Measurements from ENCODE around the gene EFHC1. TPM values are rescaled to one million over a fixed set of nuclear protein-coding genes. Genes with fewer than 3 reads are reported as not detected.

The EFHC1 gene
- total and polyA plus RNA-seq, 4 donors = 15.7 to 81.7 (median 35.5) TPM

- H3K4me1 ChIP-seq (ENCODE audit: control insufficient read depth in 5 of 5, insufficient read depth in 5 of 5, low read length in 5 of 5) = peaks cover 0 to 5% (median 0%) of the 10 kb centered on the region in 5 donors
- DNase-seq (no peak), ATAC-seq (ENCODE audit: insufficient read depth, low FRiP score) (no peak)
- no peaks in the 10 kb centered on the region for H3K9me3 ChIP-seq (ENCODE audit: control insufficient read depth in 4 of 4, insufficient read depth in 3 of 4, low read length in 3 of 4)
- TF ChIP-seq, protein P1, sequence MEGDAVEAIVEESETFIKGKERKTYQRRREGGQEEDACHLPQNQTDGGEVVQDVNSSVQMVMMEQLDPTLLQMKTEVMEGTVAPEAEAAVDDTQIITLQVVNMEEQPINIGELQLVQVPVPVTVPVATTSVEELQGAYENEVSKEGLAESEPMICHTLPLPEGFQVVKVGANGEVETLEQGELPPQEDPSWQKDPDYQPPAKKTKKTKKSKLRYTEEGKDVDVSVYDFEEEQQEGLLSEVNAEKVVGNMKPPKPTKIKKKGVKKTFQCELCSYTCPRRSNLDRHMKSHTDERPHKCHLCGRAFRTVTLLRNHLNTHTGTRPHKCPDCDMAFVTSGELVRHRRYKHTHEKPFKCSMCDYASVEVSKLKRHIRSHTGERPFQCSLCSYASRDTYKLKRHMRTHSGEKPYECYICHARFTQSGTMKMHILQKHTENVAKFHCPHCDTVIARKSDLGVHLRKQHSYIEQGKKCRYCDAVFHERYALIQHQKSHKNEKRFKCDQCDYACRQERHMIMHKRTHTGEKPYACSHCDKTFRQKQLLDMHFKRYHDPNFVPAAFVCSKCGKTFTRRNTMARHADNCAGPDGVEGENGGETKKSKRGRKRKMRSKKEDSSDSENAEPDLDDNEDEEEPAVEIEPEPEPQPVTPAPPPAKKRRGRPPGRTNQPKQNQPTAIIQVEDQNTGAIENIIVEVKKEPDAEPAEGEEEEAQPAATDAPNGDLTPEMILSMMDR (IDR thresholded peaks at IDR 0.05; ENCODE audit: control extremely low read depth, extremely low read depth) = no peak
- no peak overlapping the region for H3K4me3 ChIP-seq
- no peaks in the 10 kb centered on the region for H3K36me3 ChIP-seq (ENCODE audit: control insufficient read depth in 4 of 4, insufficient read depth in 4 of 4, low read length in 4 of 4)
- H3K27ac ChIP-seq (ENCODE audit: low read depth in 1 of 2, low read length in 1 of 2) = no peak overlapping the region
- no peak overlapping the region for H3K9ac ChIP-seq (ENCODE audit: insufficient read depth in 1 of 2, low read length in 2 of 2)
- H3K27me3 ChIP-seq (ENCODE audit: control insufficient read depth in 3 of 3, insufficient read depth in 3 of 3, low read length in 2 of 3) = no peaks in the 10 kb centered on the region
- 16 to 46% methylated on average over 3 of the region's 3 CpGs for WGBS, 2 donors
Observed at GRCh38 chr6:52377538-52378221, 42.5 kb upstream of the EFHC1 start.

- WGBS, 2 donors = 95 to 96% methylated on average over 4 of the region's 4 CpGs
- Histone ChIP-seq H3K9ac (ENCODE audit: insufficient read depth in 1 of 2, low read length in 2 of 2) (no peak overlapping the region), H3K27ac (ENCODE audit: low read depth in 1 of 2, low read length in 1 of 2) (no peak overlapping the region), H3K9me3 (ENCODE audit: control insufficient read depth in 4 of 4, insufficient read depth in 3 of 4, low read length in 3 of 4) (no peaks in the 10 kb centered on the region), H3K36me3 (ENCODE audit: control insufficient read depth in 4 of 4, insufficient read depth in 4 of 4, low read length in 4 of 4) (no peaks in the 10 kb centered on the region), H3K27me3 (ENCODE audit: control insufficient read depth in 3 of 3, insufficient read depth in 3 of 3, low read length in 2 of 3) (no peaks in the 10 kb centered on the region), H3K4me1 (ENCODE audit: control insufficient read depth in 5 of 5, insufficient read depth in 5 of 5, low read length in 5 of 5) (peaks cover 0 to 5% (median 0%) of the 10 kb centered on the region in 5 donors), H3K4me3 (no peak overlapping the region)
- ATAC-seq (ENCODE audit: insufficient read depth, low FRiP score) (no peak), DNase-seq (no peak)
- TF ChIP-seq, protein P1 (IDR thresholded peaks at IDR 0.05; ENCODE audit: control extremely low read depth, extremely low read depth) = no peak
Observed at GRCh38 chr6:52381249-52381648, 38.9 kb upstream of the EFHC1 start.

GRCh38 chr6:52384145-52384766, 35.9 kb upstream of the EFHC1 start:
- TF ChIP-seq, protein P1 (IDR thresholded peaks at IDR 0.05; ENCODE audit: control extremely low read depth, extremely low read depth) = no peak

More at GRCh38 chr6:52384145-52384766, 35.9 kb upstream of the EFHC1 start:
- WGBS, 2 donors = 92% methylated on average over 2 of the region's 2 CpGs
- no peaks in the 10 kb centered on the region for H3K27me3 ChIP-seq (ENCODE audit: control insufficient read depth in 3 of 3, insufficient read depth in 3 of 3, low read length in 2 of 3)
- ATAC-seq (ENCODE audit: insufficient read depth, low FRiP score) = no peak
- H3K36me3 ChIP-seq (ENCODE audit: control insufficient read depth in 4 of 4, insufficient read depth in 4 of 4, low read length in 4 of 4) = no peaks in the 10 kb centered on the region
- H3K4me3 ChIP-seq = no peak overlapping the region
- no peak overlapping the region for H3K27ac ChIP-seq (ENCODE audit: low read depth in 1 of 2, low read length in 1 of 2)
- H3K9ac ChIP-seq (ENCODE audit: insufficient read depth in 1 of 2, low read length in 2 of 2) = no peak overlapping the region
- no peak for DNase-seq
- H3K4me1 ChIP-seq (ENCODE audit: control insufficient read depth in 5 of 5, insufficient read depth in 5 of 5, low read length in 5 of 5) = peaks cover 0 to 2% (median 0%) of the 10 kb centered on the region in 5 donors
- H3K9me3 ChIP-seq (ENCODE audit: control insufficient read depth in 4 of 4, insufficient read depth in 3 of 4, low read length in 3 of 4) = no peaks in the 10 kb centered on the region

All from lung (tissue), 12 donors.